Large intestine (tissue), 3 donors: ENCODE results near the gene IQSEC1. TPM values are rescaled to one million over a fixed set of nuclear protein-coding genes. Genes with fewer than 3 reads are reported as not detected.
"Not testable (repeated sequence)": the region's sequence is repeated elsewhere in the genome, so short reads cannot be mapped to it uniquely, and the experiment has no call there.

Source experiments
- DNase-seq, 2 donors: peaks; one replicate each; pipeline versions ENCODE4 v3.0.0 to v3.0.0-alpha.2; 2013
- H3K27ac ChIP-seq: one replicate; pipeline ENCODE4 v1.5.1; 2013; ENCODE audit warnings: low read length
- H3K27me3 ChIP-seq: 2 replicates; pipeline ENCODE4 v1.6.1; 2013; ENCODE audit warnings: low read length; ENCODE audit not compliant: control insufficient read depth, insufficient read depth
- H3K36me3 ChIP-seq: 2 replicates; pipeline ENCODE4 v1.6.1; 2013; ENCODE audit warnings: low read length; ENCODE audit not compliant: control insufficient read depth, insufficient read depth
- H3K4me1 ChIP-seq: one replicate; pipeline ENCODE4 v1.6.1; 2013; ENCODE audit warnings: low read length; ENCODE audit not compliant: control insufficient read depth, insufficient read depth
- H3K4me3 ChIP-seq: one replicate; pipeline ENCODE4 v1.5.1; 2013; ENCODE audit warnings: low read length
- H3K9me3 ChIP-seq: one replicate; pipeline ENCODE4 v1.6.1; 2013; ENCODE audit warnings: mild to moderate bottlenecking, low read depth, low read length, moderate library complexity; ENCODE audit not compliant: control insufficient read depth
- WGBS: methylation state at CpG from one replicate; pipeline ENCODE4 v1.1.5; 2013; ENCODE audit warnings: low lambda C conversion rate; ENCODE audit not compliant: insufficient coverage; 5-methylcytosine and 5-hydroxymethylcytosine counted together
- polyA plus RNA-seq: library from polyadenylated mRNA; unstranded; fragments of 120-200 nt; gene quantifications from one replicate; pipeline ENCODE4 v1.2.1, GENCODE V29; 2013

The IQSEC1 gene
- polyA plus RNA-seq, 1 donor: 24.3 TPM

- no CpG with 5 or more reads among the region's 5 CpGs for WGBS
- Histone ChIP-seq H3K36me3 (no peaks in the 10 kb centered on the region), H3K9me3 (no peaks in the 10 kb centered on the region), H3K27ac (no peak overlapping the region), H3K27me3 (peaks cover 6% of the 10 kb centered on the region), H3K4me1 (no peaks in the 10 kb centered on the region), H3K4me3 (no peak overlapping the region)
- DNase-seq: no peak
These were observed 216.6 kb downstream of the IQSEC1 start for GRCh38 chr3:12856626-12857025.

DNA sequence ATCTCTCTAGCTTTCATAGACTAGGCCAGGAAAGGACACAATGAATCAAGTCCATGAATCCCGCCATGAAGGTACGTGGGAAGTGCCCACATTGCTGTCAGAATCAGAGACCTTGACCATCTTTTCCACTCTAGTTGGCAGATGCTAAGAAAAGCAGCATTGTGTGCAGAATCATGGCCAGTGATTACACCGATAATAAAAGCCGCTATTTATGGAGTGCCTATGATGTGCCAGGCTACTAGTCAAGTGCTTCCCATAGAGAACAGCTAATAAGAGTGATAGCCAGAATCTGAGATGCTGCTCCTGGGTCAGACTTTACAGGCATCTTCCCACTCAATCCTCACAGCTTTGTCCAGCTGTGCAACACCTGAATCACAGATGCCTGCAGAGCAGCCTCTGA lies 218.7 kb downstream of the IQSEC1 start:
- Histone ChIP-seq H3K27ac (no peak overlapping the region), H3K27me3 (peaks cover 6% of the 10 kb centered on the region), H3K4me1 (no peaks in the 10 kb centered on the region), H3K4me3 (no peak overlapping the region), H3K36me3 (no peaks in the 10 kb centered on the region), H3K9me3 (peaks cover 2% of the 10 kb centered on the region)
- WGBS: no CpG with 5 or more reads among the region's 4 CpGs
- DNase-seq: no peak

DNA sequence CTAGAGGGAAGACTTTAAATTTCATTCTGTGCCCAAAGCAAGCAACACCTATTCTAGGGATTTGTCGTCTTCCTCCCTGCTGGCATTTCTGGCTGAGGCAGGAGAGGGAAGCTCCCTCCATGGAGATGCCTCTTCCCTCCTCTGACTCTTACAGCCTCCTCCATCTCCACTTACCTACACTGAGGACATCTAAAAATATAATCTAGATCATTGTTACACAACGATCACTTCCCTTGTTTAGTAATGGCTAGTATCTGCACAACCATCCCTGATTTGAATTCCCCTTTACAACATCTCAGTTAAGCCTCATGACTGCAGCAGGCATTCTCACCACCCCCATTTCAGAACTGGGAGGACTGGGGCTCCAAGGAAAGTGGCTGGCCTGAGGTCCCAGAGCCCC lies 219.4 kb downstream of the IQSEC1 start:
- not testable (repeated sequence) for H3K4me1 ChIP-seq, DNase-seq, H3K36me3 ChIP-seq, H3K27me3 ChIP-seq, H3K27ac ChIP-seq, H3K9me3 ChIP-seq, H3K4me3 ChIP-seq
- 80% methylated on average over 1 of the region's 2 CpGs for WGBS

GRCh38 chr3:12852201-12852600 lies 221.0 kb downstream of the IQSEC1 start:
- H3K4me1 ChIP-seq: no peaks in the 10 kb centered on the region
- WGBS: no CpG with 5 or more reads among the region's 3 CpGs
- no peak overlapping the region for H3K4me3 ChIP-seq
- H3K27me3 ChIP-seq: peaks cover 6% of the 10 kb centered on the region
- DNase-seq: no peak
- H3K9me3 ChIP-seq: peaks cover 2% of the 10 kb centered on the region
- no peaks in the 10 kb centered on the region for H3K36me3 ChIP-seq
- H3K27ac ChIP-seq: no peak overlapping the region

Other genes starting within 250 kb of the IQSEC1 start
- 2,636 TPM for gene RPL32, start 231.9 kb downstream of the IQSEC1 start, polyA plus RNA-seq